Measurements from ENCODE around the gene PIK3AP1. TPM values are rescaled to one million over a fixed set of nuclear protein-coding genes. Genes with fewer than 3 reads are reported as not detected.

Gene PIK3AP1
- total RNA-seq, 1 donor from 2014 or later: 5.4 TPM

GRCh38 chr10:96706331-96706853 lies 13.9 kb downstream of the PIK3AP1 start:
- no peaks in the 10 kb centered on the region for H3K4me1 ChIP-seq
- intact Hi-C loops (cut with micrococcal nuclease): no loop called here

GRCh38 chr10:96705134-96705533 lies 15.2 kb downstream of the PIK3AP1 start:
- DNase-seq: no peak
- H3K27me3 ChIP-seq (ENCODE audit: low read depth): peaks cover 4% of the 10 kb centered on the region
- H3K9me3 ChIP-seq (replicated peaks): no peaks in the 10 kb centered on the region
- intact Hi-C loops (cut with micrococcal nuclease): no loop called here
- H3K27ac ChIP-seq (replicated peaks): no peak overlapping the region
- H3K4me3 ChIP-seq: no peak overlapping the region
- TF ChIP-seq CTCF (IDR thresholded peaks at IDR 0.05; ENCODE audit: borderline replicate concordance): no peak
- H3K36me3 ChIP-seq: no peaks in the 10 kb centered on the region
- H3K4me1 ChIP-seq: no peaks in the 10 kb centered on the region

More at GRCh38 chr10:96706331-96706853, 13.9 kb downstream of the PIK3AP1 start:
- H3K36me3 ChIP-seq: no peaks in the 10 kb centered on the region
- H3K9me3 ChIP-seq (replicated peaks): no peaks in the 10 kb centered on the region
- H3K4me3 ChIP-seq: no peak overlapping the region
- no peak for DNase-seq
- no peak for TF ChIP-seq CTCF (IDR thresholded peaks at IDR 0.05; ENCODE audit: borderline replicate concordance)
- no peak overlapping the region for H3K27ac ChIP-seq (replicated peaks)
- peaks cover 4% of the 10 kb centered on the region for H3K27me3 ChIP-seq (ENCODE audit: low read depth)

GRCh38 chr10:96704563-96704962 lies 15.8 kb downstream of the PIK3AP1 start:
- intact Hi-C loops (cut with micrococcal nuclease): no loop called here
- no peaks in the 10 kb centered on the region for H3K9me3 ChIP-seq (replicated peaks)
- no peak for TF ChIP-seq CTCF (IDR thresholded peaks at IDR 0.05; ENCODE audit: borderline replicate concordance)
- H3K27me3 ChIP-seq (ENCODE audit: low read depth): peaks cover 1% of the 10 kb centered on the region
- H3K4me3 ChIP-seq: no peak overlapping the region
- H3K36me3 ChIP-seq: no peaks in the 10 kb centered on the region
- no peak overlapping the region for H3K27ac ChIP-seq (replicated peaks)
- DNase-seq: no peak
- no peaks in the 10 kb centered on the region for H3K4me1 ChIP-seq

- intact Hi-C loops (cut with micrococcal nuclease): no loop called here
- Histone ChIP-seq H3K9me3 (replicated peaks) (no peaks in the 10 kb centered on the region), H3K27ac (replicated peaks) (no peak overlapping the region), H3K4me3 (no peak overlapping the region), H3K27me3 (ENCODE audit: low read depth) (no peaks in the 10 kb centered on the region), H3K4me1 (no peaks in the 10 kb centered on the region), H3K36me3 (no peaks in the 10 kb centered on the region)
- TF ChIP-seq CTCF (IDR thresholded peaks at IDR 0.05; ENCODE audit: borderline replicate concordance): no peak
- DNase-seq: no peak
These were observed 17.0 kb downstream of the PIK3AP1 start for GRCh38 chr10:96703358-96703757.

GRCh38 chr10:96701265-96701664 lies 19.0 kb downstream of the PIK3AP1 start:
- H3K9me3 ChIP-seq (replicated peaks): no peaks in the 10 kb centered on the region
- no peak overlapping the region for H3K4me3 ChIP-seq
- H3K27ac ChIP-seq (replicated peaks): no peak overlapping the region
- DNase-seq: no peak
- H3K27me3 ChIP-seq (ENCODE audit: low read depth): no peaks in the 10 kb centered on the region
- H3K36me3 ChIP-seq: no peaks in the 10 kb centered on the region
- TF ChIP-seq CTCF (IDR thresholded peaks at IDR 0.05; ENCODE audit: borderline replicate concordance): no peak
- intact Hi-C loops (cut with micrococcal nuclease): no loop called here
- no peaks in the 10 kb centered on the region for H3K4me1 ChIP-seq
